Measurements from ENCODE around the gene MAMDC2. TPM values are rescaled to one million over a fixed set of nuclear protein-coding genes. Genes with fewer than 3 reads are reported as not detected.

MAMDC2 gene
- total and polyA plus RNA-seq, 2 donors (not counting 1 experiment from before 2014, with no cell fraction given), result not detected

- no peak for ATAC-seq (ENCODE audit: low read depth)
- CTCF ChIA-PET, result interaction anchor here (3.9 kb wide), 1 partner anchor 8 kb away, joined by 32 read pairs; no protein-coding TSS in a partner anchor
- intact Hi-C loops (cut with micrococcal nuclease), result no loop called here
Measured at GRCh38 chr9:70119786-70120185, 76.1 kb downstream of the MAMDC2 start.

More at GRCh38 chr9:70119786-70120185, 76.1 kb downstream of the MAMDC2 start:
- Mint-ChIP-seq H3K9me3 (ENCODE audit: insufficient read depth) (no peaks in the 10 kb centered on the region), H3K4me1 (no peaks in the 10 kb centered on the region), H3K27ac (no peak overlapping the region), H3K4me3 (no peak overlapping the region), H3K27me3 (peaks cover 6% of the 10 kb centered on the region)
- DNase-seq, result no peak
- no peak overlapping the region for H3K9ac ChIP-seq (ENCODE audit: low read length)
- H3K36me3 ChIP-seq (replicated peaks in 1 of 2; ENCODE audit: control extremely low read depth in 1 of 2, control insufficient read depth in 1 of 2, extremely low read depth in 1 of 2, insufficient read depth in 2 of 2, low read length in 1 of 2), result no peaks in the 10 kb centered on the region
- H3K4me1 ChIP-seq (ENCODE audit: control insufficient read depth in 2 of 2, insufficient read depth in 2 of 2, low read length in 2 of 2), result no peaks in the 10 kb centered on the region
- POLR2A ChIA-PET, result no interaction called here
- H3K27ac ChIP-seq (ENCODE audit: low read length in 2 of 2), result no peak overlapping the region
- 91% methylated on average over 2 of the region's 2 CpGs for WGBS (ENCODE audit: insufficient coverage)
- no peak overlapping the region for H2AFZ ChIP-seq (ENCODE audit: insufficient read depth, low read depth, low read length, poor library complexity, severe bottlenecking)
- H3K4me3 ChIP-seq (ENCODE audit: control extremely low read depth in 1 of 5, extremely low read depth in 1 of 5, insufficient read depth in 1 of 5, low read depth in 2 of 5, low read length in 4 of 5), result no peak overlapping the region
- H3K9me3 ChIP-seq (ENCODE audit: control extremely low read depth in 1 of 3, control insufficient read depth in 2 of 3, insufficient read depth in 1 of 3, low read length in 2 of 3), result no peaks in the 10 kb centered on the region
- TF ChIP-seq EZH2 (IDR thresholded peaks at IDR 0.05; ENCODE audit: borderline replicate concordance, insufficient read depth, low read depth, low read length, poor library complexity, severe bottlenecking) (no peak), CTCF (IDR thresholded peaks at IDR 0.05) (no peak)
- no peaks in the 10 kb centered on the region for H4K20me1 ChIP-seq (ENCODE audit: control insufficient read depth, insufficient read depth, low read length, poor library complexity, severe bottlenecking)
- H3K27me3 ChIP-seq (replicated peaks in 1 of 4; ENCODE audit: control extremely low read depth in 1 of 4, control insufficient read depth in 3 of 4, insufficient read depth in 4 of 4, low read length in 3 of 4), result peaks cover 0 to 3% (median 1%) of the 10 kb centered on the region in 4 experiments
- no peaks in the 10 kb centered on the region for H3K79me2 ChIP-seq (ENCODE audit: control insufficient read depth, insufficient read depth, low read length)
- no peak overlapping the region for H3K4me2 ChIP-seq (replicated peaks; ENCODE audit: low read depth, low read length, poor library complexity, severe bottlenecking)

All from B cell (primary cell).